Gastroesophageal sphincter (tissue), 3 donors: ENCODE measurements around the gene SORCS1.

ENCODE experiments used
- CTCF ChIP-seq, 4 experiments: fragments of 200-600 bp in 2 of 4; fragments of 450-650 bp in 2 of 4; sonication (generic) in 1 of 4; IDR thresholded peaks; one replicate each; pipeline ENCODE4 v1.5.1; 2017 to 2019; ENCODE audit warnings: antibody characterized with exemption in 4 of 4, mild to moderate bottlenecking in 2 of 4, moderate library complexity in 2 of 4
- EP300 ChIP-seq: sonication (generic); formaldehyde crosslinking; IDR thresholded peaks from one replicate; pipeline ENCODE4 v1.6.1; 2017; ENCODE audit warnings: antibody characterized with exemption, mild to moderate bottlenecking
- POLR2AphosphoS5 ChIP-seq: sonication (generic); formaldehyde crosslinking; IDR thresholded peaks from one replicate; pipeline ENCODE4 v1.6.1; 2017; ENCODE audit warnings: antibody characterized with exemption

DNA sequence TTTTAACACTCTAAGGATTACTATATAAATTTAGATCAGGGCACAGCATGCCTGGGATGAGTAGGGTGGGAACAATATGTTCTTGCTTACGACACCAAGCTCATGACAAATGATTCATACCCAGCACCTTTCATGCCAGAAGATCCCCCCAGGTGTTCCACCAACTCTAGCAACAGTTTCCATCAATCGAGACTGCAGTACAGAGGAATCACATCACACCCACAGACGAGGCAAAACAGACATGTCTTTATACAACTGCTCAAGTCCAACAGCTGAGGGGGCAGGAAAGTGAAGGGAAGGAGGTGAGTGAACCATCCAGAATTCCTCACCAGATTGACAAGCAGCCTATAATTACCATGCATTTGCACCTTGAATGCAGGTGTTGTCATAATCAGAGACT lies 3.6 kb downstream of the SORCS1 start:
- TF ChIP-seq CTCF (IDR thresholded peaks at IDR 0.05) (no peak), EP300 (no peak), POLR2AphosphoS5 (no peak)
